Measurements from ENCODE around the gene EP300.
A peak's percentile ranks its signal among the peaks of the same experiment; 100 is the strongest.

The EP300 gene

DNA sequence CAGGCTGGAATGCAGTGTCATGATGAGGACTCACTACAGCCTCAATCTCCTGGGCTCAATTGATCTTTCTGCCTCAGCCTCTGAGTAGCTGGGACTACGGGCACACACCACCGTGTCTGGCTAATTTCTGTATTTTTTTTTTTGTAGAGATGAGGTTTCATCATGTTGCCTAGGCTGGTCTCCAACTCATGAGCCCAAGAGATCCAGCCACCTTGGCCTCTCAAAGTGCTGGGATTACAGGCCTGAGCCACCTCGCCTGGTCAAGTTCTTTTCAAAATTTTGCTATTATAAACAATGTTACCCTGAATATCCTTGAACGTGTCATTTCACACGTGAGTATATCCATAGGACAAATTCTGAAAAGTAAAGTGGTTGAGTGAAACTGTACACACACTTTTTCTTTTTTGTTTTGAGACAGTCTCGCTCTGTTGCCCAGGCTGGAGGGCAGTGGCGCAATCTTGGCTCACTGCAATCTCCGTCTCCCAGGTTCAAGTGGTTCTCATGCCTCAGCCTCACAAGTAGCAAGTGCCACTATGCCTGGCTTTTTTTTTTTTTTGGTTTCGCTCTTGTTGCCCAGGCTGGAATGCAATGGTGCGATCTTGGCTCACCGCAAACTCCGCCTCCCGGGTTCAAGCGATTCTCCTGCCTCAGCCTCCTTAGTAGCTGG, 21.6 kb upstream of the EP300 start:
- Mint-ChIP-seq H3K36me3 (ENCODE audit: low read depth) (no peaks in the 10 kb centered on the region), H3K9me3 (no peaks in the 10 kb centered on the region), H3K27ac (no peak overlapping the region), H3K4me1 (ENCODE audit: low read depth) (peaks cover 5% of the 10 kb centered on the region), H3K27me3 (ENCODE audit: low read depth) (no peaks in the 10 kb centered on the region), H3K4me3 (no peak overlapping the region)

- Mint-ChIP-seq H3K4me3 (no peak overlapping the region), H3K27ac (no peak overlapping the region)
These were observed 18.3 kb upstream of the EP300 start for GRCh38 chr22:41074061-41074460.

DNA sequence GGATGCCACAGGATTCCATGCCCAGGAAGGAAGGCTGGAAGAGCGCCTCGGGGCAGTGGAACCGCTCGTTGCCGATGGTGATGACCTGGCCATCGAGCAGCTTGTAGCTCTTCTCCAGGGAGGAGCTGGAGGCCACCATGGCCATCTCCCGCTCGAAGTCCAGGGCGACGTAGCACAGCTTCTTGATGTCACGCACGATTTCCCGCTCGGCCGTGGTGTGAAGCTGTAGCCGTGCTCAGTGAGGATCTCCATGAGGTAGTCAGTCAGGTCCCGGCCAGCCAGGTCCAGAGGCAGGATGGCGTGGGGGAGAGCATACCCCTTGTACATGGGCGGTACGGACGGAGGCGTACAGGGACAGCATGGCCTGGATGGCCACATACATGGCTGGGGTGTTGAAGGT, 17.9 kb upstream of the EP300 start:
- Mint-ChIP-seq H3K27ac (no peak overlapping the region), H3K4me3 (no peak overlapping the region), H3K4me1 (ENCODE audit: low read depth) (no peaks in the 10 kb centered on the region), H3K9me3 (no peaks in the 10 kb centered on the region), H3K36me3 (ENCODE audit: low read depth) (no peaks in the 10 kb centered on the region), H3K27me3 (ENCODE audit: low read depth) (no peaks in the 10 kb centered on the region)

More at GRCh38 chr22:41074061-41074460, 18.3 kb upstream of the EP300 start:
- Mint-ChIP-seq H3K4me1 (ENCODE audit: low read depth) (peaks cover 2% of the 10 kb centered on the region), H3K9me3 (no peaks in the 10 kb centered on the region), H3K27me3 (ENCODE audit: low read depth) (no peaks in the 10 kb centered on the region), H3K36me3 (ENCODE audit: low read depth) (no peaks in the 10 kb centered on the region)

DNA sequence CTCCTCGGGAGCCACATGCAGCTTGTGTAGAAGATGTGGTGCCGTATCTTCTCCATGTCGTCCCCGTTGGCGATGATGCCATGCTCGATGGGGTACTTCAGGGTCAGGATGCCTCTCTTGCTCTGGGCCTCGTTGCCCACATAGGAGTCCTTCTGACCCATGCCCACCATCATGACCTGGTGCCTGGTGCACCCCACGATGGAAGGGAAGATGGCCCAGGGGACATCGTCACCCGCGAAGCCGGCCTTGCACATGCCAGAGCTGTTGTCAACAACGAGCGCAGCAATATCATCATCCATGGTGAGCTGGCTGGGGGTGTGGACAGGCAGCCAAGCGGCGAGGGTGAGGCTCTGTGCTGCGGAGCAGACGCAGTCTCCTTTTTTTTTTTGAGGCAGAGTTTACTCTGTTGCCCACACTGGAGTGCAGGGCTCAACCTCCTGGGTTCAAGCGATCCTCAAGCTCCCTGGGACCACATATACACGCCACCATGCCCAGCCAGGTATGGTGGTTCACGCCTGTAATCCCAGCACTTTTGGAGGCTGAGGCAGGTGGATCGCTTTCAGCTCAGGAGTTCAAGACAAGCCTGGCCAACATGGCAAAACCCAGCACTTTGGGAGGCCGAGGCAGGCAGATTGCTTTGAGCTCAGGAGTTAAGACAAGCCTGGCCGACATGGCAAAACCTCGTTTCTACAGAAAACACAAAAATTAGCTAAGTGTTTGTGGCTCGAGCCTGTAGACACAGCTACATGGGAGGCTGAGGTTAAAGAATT, 17.3 kb upstream of the EP300 start:
- Mint-ChIP-seq H3K36me3 (ENCODE audit: low read depth) (no peaks in the 10 kb centered on the region), H3K27ac (no peak overlapping the region), H3K9me3 (no peaks in the 10 kb centered on the region), H3K27me3 (ENCODE audit: low read depth) (no peaks in the 10 kb centered on the region), H3K4me1 (ENCODE audit: low read depth) (no peaks in the 10 kb centered on the region), H3K4me3 (no peak overlapping the region)

- no peaks in the 10 kb centered on the region for H3K4me1 Mint-ChIP-seq (ENCODE audit: low read depth)
- H3K27ac Mint-ChIP-seq, result no peak overlapping the region
- H3K36me3 Mint-ChIP-seq (ENCODE audit: low read depth), result no peaks in the 10 kb centered on the region
- H3K27me3 Mint-ChIP-seq (ENCODE audit: low read depth), result peaks cover under 1% of the 10 kb centered on the region
- H3K9me3 Mint-ChIP-seq, result no peaks in the 10 kb centered on the region
- no peak overlapping the region for H3K4me3 Mint-ChIP-seq
These were observed 16.4 kb upstream of the EP300 start for GRCh38 chr22:41075946-41076345.

DNA sequence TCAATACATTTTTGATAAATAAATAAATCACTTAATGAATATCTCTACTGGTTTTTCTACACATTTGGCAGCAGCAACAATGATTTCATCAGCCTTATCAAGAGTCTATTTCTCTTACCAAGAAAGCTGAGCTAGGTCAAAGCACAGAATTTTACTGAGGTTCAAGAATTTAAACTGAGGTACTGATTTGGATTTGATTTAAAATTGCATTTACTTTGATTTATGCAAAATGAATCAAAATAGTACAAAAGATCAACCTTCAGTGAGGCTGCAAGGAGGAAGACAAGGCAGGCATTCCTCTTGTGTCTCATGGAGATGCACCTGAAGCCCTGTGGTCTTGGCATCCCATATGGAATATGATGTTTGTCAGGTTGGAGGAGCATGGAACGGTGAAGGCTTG, 15.5 kb upstream of the EP300 start:
- no peaks in the 10 kb centered on the region for H3K9me3 Mint-ChIP-seq
- no peak overlapping the region for H3K27ac Mint-ChIP-seq
- H3K4me3 Mint-ChIP-seq, result no peak overlapping the region
- H3K36me3 Mint-ChIP-seq (ENCODE audit: low read depth), result no peaks in the 10 kb centered on the region
- peaks cover 5% of the 10 kb centered on the region for H3K27me3 Mint-ChIP-seq (ENCODE audit: low read depth)
- no peaks in the 10 kb centered on the region for H3K4me1 Mint-ChIP-seq (ENCODE audit: low read depth)

DNA sequence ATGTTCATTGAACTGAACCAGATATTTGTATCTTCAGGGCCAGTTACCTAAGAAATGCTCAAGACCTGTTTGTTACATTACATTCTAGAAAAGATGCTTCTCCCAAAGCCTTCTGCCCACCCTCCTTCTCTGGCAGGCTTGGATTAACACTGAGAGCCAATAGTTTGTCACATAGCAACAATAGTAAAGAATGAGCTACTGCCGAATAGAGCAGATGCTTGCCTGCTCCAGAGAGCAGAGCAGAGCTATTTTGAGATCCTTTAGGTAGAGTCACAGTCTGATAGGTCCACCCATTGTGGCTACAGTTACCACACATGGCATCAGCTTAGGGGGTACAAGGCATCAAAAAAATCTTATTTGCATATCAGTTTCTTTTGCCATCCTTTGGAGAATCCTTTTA, 13.5 kb upstream of the EP300 start:
- no peaks in the 10 kb centered on the region for H3K4me1 Mint-ChIP-seq (ENCODE audit: low read depth)
- H3K9me3 Mint-ChIP-seq, result no peaks in the 10 kb centered on the region
- H3K27ac Mint-ChIP-seq, result no peak overlapping the region
- no peaks in the 10 kb centered on the region for H3K36me3 Mint-ChIP-seq (ENCODE audit: low read depth)
- H3K4me3 Mint-ChIP-seq, result no peak overlapping the region
- peaks cover 5% of the 10 kb centered on the region for H3K27me3 Mint-ChIP-seq (ENCODE audit: low read depth)

GRCh38 chr22:41085842-41086241, 6.5 kb upstream of the EP300 start:
- no peak overlapping the region for H3K4me3 Mint-ChIP-seq
- H3K4me1 Mint-ChIP-seq (ENCODE audit: low read depth), result peaks cover 3% of the 10 kb centered on the region
- no peaks in the 10 kb centered on the region for H3K9me3 Mint-ChIP-seq
- peaks cover 5% of the 10 kb centered on the region for H3K27me3 Mint-ChIP-seq (ENCODE audit: low read depth)
- no peak overlapping the region for H3K27ac Mint-ChIP-seq
- no peaks in the 10 kb centered on the region for H3K36me3 Mint-ChIP-seq (ENCODE audit: low read depth)

- H3K36me3 Mint-ChIP-seq (ENCODE audit: low read depth), result peaks cover 17% of the 10 kb centered on the region
- peak overlapping the region; percentile 99 for H3K27ac Mint-ChIP-seq
- H3K4me1 Mint-ChIP-seq (ENCODE audit: low read depth), result peaks cover 20% of the 10 kb centered on the region
- H3K27me3 Mint-ChIP-seq (ENCODE audit: low read depth), result no peaks in the 10 kb centered on the region
- peak overlapping the region; percentile 97 for H3K4me3 Mint-ChIP-seq
- no peaks in the 10 kb centered on the region for H3K9me3 Mint-ChIP-seq
These were observed 1.0 kb upstream of the EP300 start for GRCh38 chr22:41091132-41092022.

DNA sequence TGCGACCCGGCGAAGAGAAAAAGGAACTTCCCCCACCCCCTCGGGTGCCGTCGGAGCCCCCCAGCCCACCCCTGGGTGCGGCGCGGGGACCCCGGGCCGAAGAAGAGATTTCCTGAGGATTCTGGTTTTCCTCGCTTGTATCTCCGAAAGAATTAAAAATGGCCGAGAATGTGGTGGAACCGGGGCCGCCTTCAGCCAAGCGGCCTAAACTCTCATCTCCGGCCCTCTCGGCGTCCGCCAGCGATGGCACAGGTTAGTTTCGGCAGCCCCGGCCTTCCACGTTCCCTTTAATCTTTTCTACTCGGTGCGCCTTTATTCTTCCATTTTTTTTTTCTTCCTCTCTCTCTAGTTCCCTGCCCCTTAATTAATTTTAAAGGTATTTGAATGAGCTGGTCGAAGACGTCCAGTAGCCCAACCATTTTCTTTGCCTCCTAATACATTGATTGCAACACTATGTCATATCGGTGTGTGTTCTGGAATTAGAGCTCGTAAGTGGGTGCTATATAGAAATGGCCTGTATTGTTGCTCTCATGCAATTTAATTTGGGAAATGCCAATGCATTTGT, 537 bp downstream of the EP300 start:
- peak overlapping the region; percentile 90 for H3K4me3 Mint-ChIP-seq
- H3K27ac Mint-ChIP-seq, result peak overlapping the region; percentile 86
- peaks cover 22% of the 10 kb centered on the region for H3K36me3 Mint-ChIP-seq (ENCODE audit: low read depth)
- peaks cover 27% of the 10 kb centered on the region for H3K4me1 Mint-ChIP-seq (ENCODE audit: low read depth)
- H3K9me3 Mint-ChIP-seq, result no peaks in the 10 kb centered on the region
- no peaks in the 10 kb centered on the region for H3K27me3 Mint-ChIP-seq (ENCODE audit: low read depth)

GRCh38 chr22:41094041-41094593, 1.7 kb downstream of the EP300 start:
- peaks cover 33% of the 10 kb centered on the region for H3K4me1 Mint-ChIP-seq (ENCODE audit: low read depth)

GRCh38 chr22:41096391-41096790, 4.0 kb downstream of the EP300 start:
- H3K27ac Mint-ChIP-seq, result peak overlapping the region; percentile 27
- no peaks in the 10 kb centered on the region for H3K9me3 Mint-ChIP-seq
- peaks cover 40% of the 10 kb centered on the region for H3K4me1 Mint-ChIP-seq (ENCODE audit: low read depth)
- H3K27me3 Mint-ChIP-seq (ENCODE audit: low read depth), result no peaks in the 10 kb centered on the region
- peak overlapping the region; percentile 19 for H3K4me3 Mint-ChIP-seq
- peaks cover 33% of the 10 kb centered on the region for H3K36me3 Mint-ChIP-seq (ENCODE audit: low read depth)

More at GRCh38 chr22:41094041-41094593, 1.7 kb downstream of the EP300 start:
- H3K36me3 Mint-ChIP-seq (ENCODE audit: low read depth), result peaks cover 24% of the 10 kb centered on the region
- H3K27me3 Mint-ChIP-seq (ENCODE audit: low read depth), result no peaks in the 10 kb centered on the region
- peak overlapping the region; percentile 90 for H3K4me3 Mint-ChIP-seq
- H3K27ac Mint-ChIP-seq, result peak overlapping the region; percentile 37
- H3K9me3 Mint-ChIP-seq, result no peaks in the 10 kb centered on the region

DNA sequence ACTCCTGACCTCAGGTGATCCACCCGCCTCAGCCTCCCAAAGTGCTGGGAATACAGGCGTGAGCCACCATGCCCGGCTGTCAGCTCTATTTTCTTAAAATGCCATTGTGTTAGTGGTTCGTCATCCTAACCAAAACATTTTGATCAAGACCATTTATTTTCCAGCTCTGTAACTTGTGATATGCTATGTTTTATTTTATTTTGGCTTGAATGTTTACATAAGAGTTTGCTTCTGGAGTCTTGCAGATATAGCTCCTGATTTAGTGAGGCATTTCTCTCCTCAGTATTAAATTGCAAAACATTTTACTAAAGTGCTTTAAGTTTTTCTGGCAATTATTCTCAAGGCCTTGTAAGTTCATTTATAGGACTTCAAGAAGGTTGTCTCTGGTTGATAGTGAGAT, 4.4 kb downstream of the EP300 start:
- H3K9me3 Mint-ChIP-seq, result no peaks in the 10 kb centered on the region
- H3K27ac Mint-ChIP-seq, result no peak overlapping the region
- H3K4me3 Mint-ChIP-seq, result peak overlapping the region; percentile 4
- H3K4me1 Mint-ChIP-seq (ENCODE audit: low read depth), result peaks cover 40% of the 10 kb centered on the region
- H3K36me3 Mint-ChIP-seq (ENCODE audit: low read depth), result peaks cover 31% of the 10 kb centered on the region
- H3K27me3 Mint-ChIP-seq (ENCODE audit: low read depth), result no peaks in the 10 kb centered on the region

- Mint-ChIP-seq H3K27me3 (ENCODE audit: low read depth) (no peaks in the 10 kb centered on the region), H3K4me3 (no peak overlapping the region), H3K9me3 (no peaks in the 10 kb centered on the region), H3K27ac (no peak overlapping the region), H3K36me3 (ENCODE audit: low read depth) (peaks cover 37% of the 10 kb centered on the region), H3K4me1 (ENCODE audit: low read depth) (peaks cover 44% of the 10 kb centered on the region)
These were observed 6.6 kb downstream of the EP300 start for GRCh38 chr22:41099036-41099435.

All from T-helper 1 cell treated with Interleukin-12 subunit alpha and Interleukin-12 subunit beta and Interleukin-4 antibody, amounts not matched to agents 30 μg/mL and 1 μg/mL, for 36 hours (primary cell).